ENCODE measurements around the gene KIF5C.

KIF5C gene

GRCh38 chr2:148887350-148888002, 12.4 kb downstream of the KIF5C start:
- no peak for DNase-seq
- ATAC-seq = no peak

- peak; percentile 21 for DNase-seq
- ATAC-seq = peak; percentile 55
Observed at GRCh38 chr2:148888003-148888501, 13.0 kb downstream of the KIF5C start.

- DNase-seq = no peak
- no peak for ATAC-seq
Observed at GRCh38 chr2:148888986-148889385, 14.0 kb downstream of the KIF5C start.

GRCh38 chr2:148893906-148894305, 18.9 kb downstream of the KIF5C start:
- ATAC-seq (no peak), DNase-seq (no peak)

- DNase-seq = no peak
- no peak for ATAC-seq
Observed at GRCh38 chr2:148896136-148896535, 21.1 kb downstream of the KIF5C start.

GRCh38 chr2:148899638-148900318, 24.8 kb downstream of the KIF5C start:
- DNase-seq (no peak), ATAC-seq (no peak)

GRCh38 chr2:148900350-148900837, 25.4 kb downstream of the KIF5C start:
- DNase-seq (no peak), ATAC-seq (no peak)

GRCh38 chr2:148901142-148901541, 26.1 kb downstream of the KIF5C start:
- ATAC-seq = no peak
- DNase-seq = no peak

GRCh38 chr2:148902798-148903197, 27.8 kb downstream of the KIF5C start:
- ATAC-seq = no peak
- no peak for DNase-seq

GRCh38 chr2:148903294-148903693, 28.3 kb downstream of the KIF5C start:
- ATAC-seq = no peak
- no peak for DNase-seq

- ATAC-seq (no peak), DNase-seq (no peak)
Observed at GRCh38 chr2:148903979-148904378, 29.0 kb downstream of the KIF5C start.

GRCh38 chr2:148906124-148906523, 31.1 kb downstream of the KIF5C start:
- ATAC-seq = no peak
- no peak for DNase-seq

GRCh38 chr2:148907085-148907785, 32.2 kb downstream of the KIF5C start:
- DNase-seq (no peak), ATAC-seq (no peak)

GRCh38 chr2:148909114-148909513, 34.1 kb downstream of the KIF5C start:
- ATAC-seq = no peak

GRCh38 chr2:148913061-148913460, 38.0 kb downstream of the KIF5C start:
- ATAC-seq = no peak
- no peak for DNase-seq

More at GRCh38 chr2:148909114-148909513, 34.1 kb downstream of the KIF5C start:
- no peak for DNase-seq

- no peak for DNase-seq
- ATAC-seq = no peak
Observed at GRCh38 chr2:148913492-148913891, 38.5 kb downstream of the KIF5C start.

GRCh38 chr2:148914463-148914862, 39.4 kb downstream of the KIF5C start:
- ATAC-seq (no peak), DNase-seq (no peak)

GRCh38 chr2:148917431-148917830, 42.4 kb downstream of the KIF5C start:
- no peak for DNase-seq
- ATAC-seq = peak; percentile 79

GRCh38 chr2:148918554-148918953, 43.5 kb downstream of the KIF5C start:
- ATAC-seq (no peak), DNase-seq (no peak)

GRCh38 chr2:148920559-148920958, 45.5 kb downstream of the KIF5C start:
- ATAC-seq = no peak
- no peak for DNase-seq

- ATAC-seq = no peak
Observed at GRCh38 chr2:148922062-148922461, 47.0 kb downstream of the KIF5C start.

GRCh38 chr2:148922776-148923475, 47.9 kb downstream of the KIF5C start:
- ATAC-seq (no peak), DNase-seq (no peak)

More at GRCh38 chr2:148922062-148922461, 47.0 kb downstream of the KIF5C start:
- DNase-seq = no peak
